Measurements from ENCODE around the gene GJB1.

GRCh38 chrX:71227370-71228062 is 4.5 kb downstream of the GJB1 start:
- TF ChIP-seq CTCF (conservative IDR thresholded peaks at IDR 0.05; ENCODE audit: low read depth, low read length) (no peak; the same call in 1 of the 2 replicates), EZH2 (IDR thresholded peaks at IDR 0.05; ENCODE audit: low read length, unreplicated experiment) (no peak), EZH2phosphoT487 (IDR thresholded peaks at IDR 0.05; ENCODE audit: borderline replicate concordance, low read length) (no peak)

All from PC-3 (cell line).